Nephron (organoid): ENCODE data around the gene DPH1.

Source experiments
- H3K27ac Mint-ChIP-seq, 3 experiments: 2 replicates each; pipeline ENCODE4 v1.8.0; 2020; ENCODE audit warnings: mixed read lengths in 3 of 3, mild to moderate bottlenecking in 2 of 3, moderate library complexity in 1 of 3
- H3K27me3 Mint-ChIP-seq: 2 replicates; pipeline ENCODE4 v1.8.0; 2021; ENCODE audit warnings: low read depth, mild to moderate bottlenecking, moderate library complexity, mixed read lengths
- H3K36me3 Mint-ChIP-seq: 2 replicates; pipeline ENCODE4 v1.8.0; 2020; ENCODE audit warnings: low read depth, mixed read lengths
- H3K4me1 Mint-ChIP-seq: 2 replicates; pipeline ENCODE4 v1.8.0; 2020; ENCODE audit warnings: mixed read lengths
- H3K4me3 Mint-ChIP-seq, 3 experiments: 2 replicates each; pipeline ENCODE4 v1.8.0; 2020; ENCODE audit warnings: mild to moderate bottlenecking in 3 of 3, mixed read lengths in 3 of 3, moderate library complexity in 2 of 3
- H3K9me3 Mint-ChIP-seq: 2 replicates; pipeline ENCODE4 v1.8.0; 2020; ENCODE audit warnings: mixed read lengths
- CTCF ChIP-seq, 3 experiments: fragments of 200-600 bp; sonication (generic); IDR thresholded peaks; one replicate each; pipeline ENCODE4 v1.5.0; 2021; ENCODE audit warnings: antibody characterized with exemption in 3 of 3; ENCODE audit not compliant: unreplicated experiment in 3 of 3

The DPH1 gene

GRCh38 chr17:2003525-2003924 lies 26.4 kb upstream of the DPH1 start:
- TF ChIP-seq CTCF (IDR thresholded peaks at IDR 0.05; ENCODE audit: unreplicated experiment in 3 of 3): no peak
- H3K9me3 Mint-ChIP-seq: no peaks in the 10 kb centered on the region
- H3K4me3 Mint-ChIP-seq: no peak overlapping the region
- peaks cover 15% of the 10 kb centered on the region for H3K4me1 Mint-ChIP-seq
- H3K27me3 Mint-ChIP-seq: no peaks in the 10 kb centered on the region
- H3K36me3 Mint-ChIP-seq: no peaks in the 10 kb centered on the region
- H3K27ac Mint-ChIP-seq: no peak overlapping the region

- TF ChIP-seq CTCF (IDR thresholded peaks at IDR 0.05; ENCODE audit: unreplicated experiment in 3 of 3): no peak
- no peaks in the 10 kb centered on the region for H3K36me3 Mint-ChIP-seq
- no peak overlapping the region for H3K4me3 Mint-ChIP-seq
- peaks cover 7% of the 10 kb centered on the region for H3K4me1 Mint-ChIP-seq
- no peak overlapping the region for H3K27ac Mint-ChIP-seq
- no peaks in the 10 kb centered on the region for H3K27me3 Mint-ChIP-seq
- H3K9me3 Mint-ChIP-seq: no peaks in the 10 kb centered on the region
Observed at GRCh38 chr17:2004435-2004952, 25.5 kb upstream of the DPH1 start.

- Mint-ChIP-seq H3K4me1 (peaks cover 15% of the 10 kb centered on the region), H3K4me3 (no peak overlapping the region), H3K27me3 (peaks cover 24% of the 10 kb centered on the region), H3K9me3 (no peaks in the 10 kb centered on the region), H3K27ac (no peak overlapping the region), H3K36me3 (no peaks in the 10 kb centered on the region)
- TF ChIP-seq CTCF (IDR thresholded peaks at IDR 0.05; ENCODE audit: unreplicated experiment in 3 of 3): no peak
Observed at GRCh38 chr17:2008332-2009126, 21.4 kb upstream of the DPH1 start.

GRCh38 chr17:2009737-2010136 lies 20.2 kb upstream of the DPH1 start:
- no peak overlapping the region for H3K4me3 Mint-ChIP-seq
- no peak overlapping the region for H3K27ac Mint-ChIP-seq
- no peaks in the 10 kb centered on the region for H3K36me3 Mint-ChIP-seq
- no peak for TF ChIP-seq CTCF (IDR thresholded peaks at IDR 0.05; ENCODE audit: unreplicated experiment in 3 of 3)
- H3K27me3 Mint-ChIP-seq: peaks cover 31% of the 10 kb centered on the region
- H3K9me3 Mint-ChIP-seq: peaks cover 3% of the 10 kb centered on the region
- H3K4me1 Mint-ChIP-seq: peaks cover 15% of the 10 kb centered on the region

- H3K27me3 Mint-ChIP-seq: peaks cover 45% of the 10 kb centered on the region
- H3K27ac Mint-ChIP-seq: peak overlapping the region in 1 of 3 experiments; percentile 50
- peaks cover 3% of the 10 kb centered on the region for H3K9me3 Mint-ChIP-seq
- H3K4me3 Mint-ChIP-seq: no peak overlapping the region
- H3K4me1 Mint-ChIP-seq: peaks cover 15% of the 10 kb centered on the region
- TF ChIP-seq CTCF (IDR thresholded peaks at IDR 0.05; ENCODE audit: unreplicated experiment in 3 of 3): no peak
- H3K36me3 Mint-ChIP-seq: no peaks in the 10 kb centered on the region
Observed at GRCh38 chr17:2011411-2012371, 18.3 kb upstream of the DPH1 start.
